IMR-90 (cell line): ENCODE results near the gene CLK2. TPM values are rescaled to one million over a fixed set of nuclear protein-coding genes. Genes with fewer than 3 reads are reported as not detected.

ENCODE experiments used
- ATAC-seq: fragments of 200-7000 bp; cut with Tn5 transposase; 2 replicates; pipeline ENCODE4 v1.9.1; 2020; ENCODE audit warnings: low read depth, mild to moderate bottlenecking, moderate library complexity
- BruUV-seq: library from RNA; stranded (reverse); fragments of 400-500 nt; replicated peaks from 2 replicates; lab custom pipeline; 2021; lab: Mats Ljungman, UMichigan
- CTCF ChIA-PET: fragments of 300-600 bp; formaldehyde crosslinking; extraction: SDS; loops from one replicate; lab custom pipeline; 2021; ENCODE audit warnings: antibody characterized with exemption; lab: Yijun Ruan, JAX
- POLR2A ChIA-PET: fragments of 300-600 bp; sonication (Branson Sonifier 250); formaldehyde crosslinking; loops from one replicate; lab custom pipeline; 2022; ENCODE audit warnings: antibody characterized with exemption; ENCODE audit not compliant: unreplicated experiment; lab: Charles Lee
- DNase-seq: peaks from one replicate; pipeline ENCODE4 v3.0.0; 2013
- H2AFZ ChIP-seq: replicated peaks from 2 replicates; pipeline ENCODE3; 2013; ENCODE audit warnings: low read length, mild to moderate bottlenecking; ENCODE audit not compliant: poor library complexity
- H2AK5ac ChIP-seq: 2 replicates; pipeline ENCODE4 v1.6.1; 2013; ENCODE audit warnings: low read depth, low read length, inconsistent platforms
- H2AK9ac ChIP-seq: replicated peaks from 2 replicates; pipeline ENCODE3; 2013; ENCODE audit warnings: mild to moderate bottlenecking, low read depth, low read length, moderate library complexity; ENCODE audit not compliant: poor library complexity
- H2BK120ac ChIP-seq: 2 replicates; pipeline ENCODE4 v1.6.1; 2013; ENCODE audit warnings: low read depth, low read length, inconsistent platforms
- H2BK15ac ChIP-seq: 3 replicates; pipeline ENCODE4 v1.6.1; 2013; ENCODE audit warnings: low read depth, low read length, inconsistent platforms
- H2BK20ac ChIP-seq: 2 replicates; pipeline ENCODE4 v1.6.1; 2013; ENCODE audit warnings: low read depth, mild to moderate bottlenecking, inconsistent platforms, low read length, moderate library complexity
- H2BK5ac ChIP-seq: 2 replicates; pipeline ENCODE4 v1.6.1; 2013; ENCODE audit warnings: mild to moderate bottlenecking, low read depth, low read length, inconsistent platforms; ENCODE audit not compliant: poor library complexity, severe bottlenecking
- H3K14ac ChIP-seq: replicated peaks from 2 replicates; pipeline ENCODE4 v1.6.1; 2013; ENCODE audit warnings: low read depth, low read length, inconsistent platforms
- H3K18ac ChIP-seq: 2 replicates; pipeline ENCODE4 v1.6.1; 2013; ENCODE audit warnings: low read depth, low read length, control low read depth
- H3K23ac ChIP-seq: 2 replicates; pipeline ENCODE4 v1.6.1; 2013; ENCODE audit warnings: low read depth, low read length, inconsistent platforms
- H3K27ac ChIP-seq: 2 replicates; pipeline ENCODE4 v1.5.1; 2013; ENCODE audit warnings: mild to moderate bottlenecking, control low read depth, low read length; ENCODE audit not compliant: insufficient read depth
- H3K27me3 ChIP-seq: 2 replicates; pipeline ENCODE4 v1.6.1; 2013; ENCODE audit warnings: low read length; ENCODE audit not compliant: control insufficient read depth, insufficient read depth
- H3K36me3 ChIP-seq: 2 replicates; pipeline ENCODE4 v1.6.1; 2013; ENCODE audit warnings: low read length, mixed read lengths; ENCODE audit not compliant: control insufficient read depth, insufficient read depth
- H3K4ac ChIP-seq: 2 replicates; pipeline ENCODE4 v1.6.1; 2013; ENCODE audit warnings: low read depth, low read length, inconsistent platforms
- H3K4me1 ChIP-seq: 2 replicates; pipeline ENCODE4 v1.6.1; 2013; ENCODE audit warnings: low read length, mixed read lengths; ENCODE audit not compliant: control insufficient read depth, insufficient read depth
- H3K4me2 ChIP-seq: 2 replicates; pipeline ENCODE4 v1.6.1; 2013; ENCODE audit warnings: low read depth, mild to moderate bottlenecking, control low read depth, low read length, moderate library complexity
- H3K4me3 ChIP-seq: 2 replicates; pipeline ENCODE4 v1.5.1; 2013; ENCODE audit warnings: low read depth, mild to moderate bottlenecking, control low read depth, low read length, moderate library complexity; ENCODE audit not compliant: insufficient read depth
- H3K56ac ChIP-seq: 2 replicates; pipeline ENCODE4 v1.6.1; 2013; ENCODE audit warnings: low read length, inconsistent platforms; ENCODE audit not compliant: insufficient read depth; ENCODE audit errors: extremely low read depth
- H3K79me1 ChIP-seq, 2 experiments: 2 replicates each; pipeline ENCODE4 v1.6.1; 2013; ENCODE audit warnings: low read length in 2 of 2, inconsistent platforms in 1 of 2, low read depth in 1 of 2
- H3K9ac ChIP-seq: 2 replicates; pipeline ENCODE4 v1.6.1; 2013; ENCODE audit warnings: low read depth, low read length, control low read depth
- H3K9me1 ChIP-seq: 2 replicates; pipeline ENCODE4 v1.6.1; 2013; ENCODE audit warnings: low read length, inconsistent platforms; ENCODE audit not compliant: insufficient read depth
- H3K9me3 ChIP-seq: 2 replicates; pipeline ENCODE4 v1.6.1; 2013; ENCODE audit warnings: low read length; ENCODE audit not compliant: control insufficient read depth, insufficient read depth
- H4K20me1 ChIP-seq: 2 replicates; pipeline ENCODE4 v1.6.1; 2013; ENCODE audit warnings: low read length, inconsistent platforms; ENCODE audit not compliant: insufficient read depth
- H4K5ac ChIP-seq: 2 replicates; pipeline ENCODE4 v1.6.1; 2013; ENCODE audit warnings: mild to moderate bottlenecking, low read depth, low read length, control low read depth
- H4K8ac ChIP-seq, 2 experiments: 2 replicates each; pipeline ENCODE4 v1.6.1; 2013; ENCODE audit warnings: low read depth in 2 of 2, low read length in 2 of 2, control low read depth in 1 of 2, inconsistent platforms in 1 of 2
- H4K91ac ChIP-seq: 2 replicates; pipeline ENCODE4 v1.6.1; 2013; ENCODE audit warnings: low read depth, low read length, inconsistent platforms; ENCODE audit not compliant: insufficient read depth
- BHLHE40 ChIP-seq: fragments of 150-350 bp; IDR thresholded peaks from 2 replicates; pipeline ENCODE4 v1.6.1; 2016; ENCODE audit warnings: mild to moderate bottlenecking, low read depth, low read length
- CEBPB ChIP-seq: IDR thresholded peaks from 2 replicates; pipeline ENCODE4 v1.6.1; 2012; ENCODE audit warnings: low read depth, low read length, improper control_type of control experiment
- CHD1 ChIP-seq: IDR thresholded peaks from 2 replicates; pipeline ENCODE4 v1.6.1; 2012; ENCODE audit warnings: low read depth, low read length, improper control_type of control experiment
- ELK1 ChIP-seq: fragments of 150-350 bp; IDR thresholded peaks from 2 replicates; pipeline ENCODE4 v1.6.1; 2016; ENCODE audit warnings: low read depth, mild to moderate bottlenecking, low read length, moderate library complexity, borderline replicate concordance
- FOS ChIP-seq: fragments of 150-350 bp; IDR thresholded peaks from 2 replicates; pipeline ENCODE4 v1.6.1; 2016; ENCODE audit warnings: low read depth, low read length
- MAFK ChIP-seq: IDR thresholded peaks from 2 replicates; pipeline ENCODE4 v1.6.1; 2012; ENCODE audit warnings: low read depth, low read length, improper control_type of control experiment
- MAZ ChIP-seq: IDR thresholded peaks from 2 replicates; pipeline ENCODE4 v1.6.1; 2012; ENCODE audit warnings: low read depth, mild to moderate bottlenecking, low read length, improper control_type of control experiment, moderate library complexity, borderline replicate concordance
- MXI1 ChIP-seq: IDR thresholded peaks from 2 replicates; pipeline ENCODE4 v1.6.1; 2012; ENCODE audit warnings: low read depth, mild to moderate bottlenecking, low read length, moderate library complexity, borderline replicate concordance
- NFE2L2 ChIP-seq: fragments of 150-350 bp; IDR thresholded peaks from 2 replicates; pipeline ENCODE4 v1.6.1; 2016; ENCODE audit warnings: low read depth, mild to moderate bottlenecking, low read length
- POLR2A ChIP-seq: IDR thresholded peaks from 2 replicates; pipeline ENCODE4 v1.6.1; 2012; ENCODE audit warnings: mild to moderate bottlenecking, low read depth, low read length
- RAD21 ChIP-seq: IDR thresholded peaks from 2 replicates; pipeline ENCODE4 v1.6.1; 2012; ENCODE audit warnings: low read length, improper control_type of control experiment
- RFX5 ChIP-seq: IDR thresholded peaks from 2 replicates; pipeline ENCODE4 v1.8.0; 2012; ENCODE audit warnings: low read depth, mild to moderate bottlenecking, low read length, moderate library complexity
- SMC3 ChIP-seq: fragments of 150-350 bp; IDR thresholded peaks from 2 replicates; pipeline ENCODE4 v1.6.1; 2016; ENCODE audit warnings: low read depth, mild to moderate bottlenecking, antibody characterized with exemption, low read length, moderate library complexity
- USF2 ChIP-seq: fragments of 150-350 bp; IDR thresholded peaks from 2 replicates; pipeline ENCODE4 v1.6.1; 2017; ENCODE audit warnings: mild to moderate bottlenecking, antibody characterized with exemption, low read length, low read depth
- WGBS, 2 experiments: methylation state at CpG; one replicate each; pipeline versions ENCODE4 v1.1.5 to v1.1.7; 2013; ENCODE audit warnings: missing lambda C conversion rate in 2 of 2; ENCODE audit not compliant: insufficient read length in 1 of 2; ENCODE audit errors: extremely low coverage in 2 of 2; 5-methylcytosine and 5-hydroxymethylcytosine counted together
- dilution Hi-C: fragments of 300-500 bp; cut with HindIII; formaldehyde crosslinking; loops from one replicate; pipeline ENCODE4 v1.14.3; 2018; ENCODE audit warnings: low sequenced_read_pairs; ENCODE audit not compliant: unreplicated experiment
- in situ Hi-C: fragments of 300-500 bp; cut with MboI; formaldehyde crosslinking; loops from 3 replicates; pipeline ENCODE4 v1.14.3; 2019; ENCODE audit warnings: low sequenced_read_pairs, inconsistent platforms, mixed read lengths
- intact Hi-C: fragments of 100-400 bp; cut with micrococcal nuclease; formaldehyde crosslinking; loops from 2 replicates; pipeline ENCODE4 v1.10.0; 2022
- polyA plus RNA-seq, 3 experiments: library from polyadenylated mRNA; depleted of rRNA; stranded (reverse); fragments of >200 nt; gene quantifications; 2 replicates each; pipeline ENCODE4 v1.2.3, GENCODE V29; 2012; ENCODE audit warnings: low replicate concordance in 1 of 3
- total RNA-seq: library from RNA; depleted of rRNA; stranded (reverse); fragments of >200 nt; gene quantifications from 2 replicates; pipeline ENCODE4 v1.2.3, GENCODE V29; 2012
- TF ChIP-seq, protein P1 (sequence below): conservative IDR thresholded peaks from 2 replicates; pipeline ENCODE4 v1.5.1; 2012; ENCODE audit warnings: mild to moderate bottlenecking, low read depth, low read length, improper control_type of control experiment

CLK2 gene
- total and polyA plus RNA-seq, 2 of the 4 experiments (the other 2 are of a cell fraction): 19.7 to 61.2 TPM

GRCh38 chr1:155285631-155286044, 12.3 kb upstream of the CLK2 start:
- Histone ChIP-seq H3K27me3 (peaks cover 3% of the 10 kb centered on the region), H2BK20ac (no peak overlapping the region), H3K56ac (no peak overlapping the region), H2AFZ (no peak overlapping the region), H4K91ac (no peak overlapping the region), H3K4me2 (no peak overlapping the region), H2BK120ac (no peak overlapping the region), H3K4ac (no peak overlapping the region), H2AK5ac (no peak overlapping the region), H3K79me1 (no peaks in the 10 kb centered on the region), H3K4me3 (no peak overlapping the region), H2AK9ac (no peak overlapping the region), H3K9me3 (no peaks in the 10 kb centered on the region), H4K8ac (no peak overlapping the region), H3K36me3 (no peaks in the 10 kb centered on the region), H4K5ac (no peak overlapping the region), H3K14ac (no peak overlapping the region), H3K4me1 (no peaks in the 10 kb centered on the region), H4K20me1 (no peaks in the 10 kb centered on the region), H2BK15ac (no peak overlapping the region), H2BK5ac (no peak overlapping the region), H3K23ac (no peak overlapping the region), H3K27ac (no peak overlapping the region), H3K9ac (no peak overlapping the region), H3K18ac (no peak overlapping the region), H3K9me1 (peaks cover 3% of the 10 kb centered on the region; the same call in 1 of the 2 replicates)
- in situ Hi-C loops (no loop called here), intact Hi-C loops (no loop called here), dilution Hi-C loops (no loop called here)
- 91% methylated on average over 8 of the region's 18 CpGs; no CpG with 5 or more reads in 1 of the 2 experiments for WGBS, 2 experiments
- no peak for DNase-seq
- ChIA-PET CTCF (no interaction called here), POLR2A (no interaction called here)
- no TSS peak for BruUV-seq
- ATAC-seq: no peak
- no peak for TF ChIP-seq RFX5
- no peak for TF ChIP-seq SMC3
- TF ChIP-seq, protein P1, sequence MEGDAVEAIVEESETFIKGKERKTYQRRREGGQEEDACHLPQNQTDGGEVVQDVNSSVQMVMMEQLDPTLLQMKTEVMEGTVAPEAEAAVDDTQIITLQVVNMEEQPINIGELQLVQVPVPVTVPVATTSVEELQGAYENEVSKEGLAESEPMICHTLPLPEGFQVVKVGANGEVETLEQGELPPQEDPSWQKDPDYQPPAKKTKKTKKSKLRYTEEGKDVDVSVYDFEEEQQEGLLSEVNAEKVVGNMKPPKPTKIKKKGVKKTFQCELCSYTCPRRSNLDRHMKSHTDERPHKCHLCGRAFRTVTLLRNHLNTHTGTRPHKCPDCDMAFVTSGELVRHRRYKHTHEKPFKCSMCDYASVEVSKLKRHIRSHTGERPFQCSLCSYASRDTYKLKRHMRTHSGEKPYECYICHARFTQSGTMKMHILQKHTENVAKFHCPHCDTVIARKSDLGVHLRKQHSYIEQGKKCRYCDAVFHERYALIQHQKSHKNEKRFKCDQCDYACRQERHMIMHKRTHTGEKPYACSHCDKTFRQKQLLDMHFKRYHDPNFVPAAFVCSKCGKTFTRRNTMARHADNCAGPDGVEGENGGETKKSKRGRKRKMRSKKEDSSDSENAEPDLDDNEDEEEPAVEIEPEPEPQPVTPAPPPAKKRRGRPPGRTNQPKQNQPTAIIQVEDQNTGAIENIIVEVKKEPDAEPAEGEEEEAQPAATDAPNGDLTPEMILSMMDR: no peak
- no peak for TF ChIP-seq USF2
- TF ChIP-seq MXI1: no peak
- TF ChIP-seq MAZ: no peak
- TF ChIP-seq FOS: no peak
- TF ChIP-seq POLR2A: no peak
- no peak for TF ChIP-seq MAFK
- TF ChIP-seq NFE2L2: no peak
- TF ChIP-seq ELK1: no peak
- no peak for TF ChIP-seq BHLHE40
- TF ChIP-seq CEBPB: no peak
- TF ChIP-seq CHD1: no peak
- no peak for TF ChIP-seq RAD21
